MM.1S (cell line): ENCODE data around the gene CATSPERB.

Experiments
- EZH2phosphoT487 ChIP-seq: fragments of 300-600 bp; sonication (generic); IDR thresholded peaks from 2 replicates; pipeline ENCODE4 v1.6.1; 2018; ENCODE audit warnings: antibody characterized with exemption, low read length
- TF ChIP-seq, protein P1 (sequence below): fragments of 300-600 bp; sonication (generic); IDR thresholded peaks from 2 replicates; pipeline ENCODE4 v1.5.1; 2016; ENCODE audit warnings: antibody characterized with exemption, low read length, mixed read lengths

DNA sequence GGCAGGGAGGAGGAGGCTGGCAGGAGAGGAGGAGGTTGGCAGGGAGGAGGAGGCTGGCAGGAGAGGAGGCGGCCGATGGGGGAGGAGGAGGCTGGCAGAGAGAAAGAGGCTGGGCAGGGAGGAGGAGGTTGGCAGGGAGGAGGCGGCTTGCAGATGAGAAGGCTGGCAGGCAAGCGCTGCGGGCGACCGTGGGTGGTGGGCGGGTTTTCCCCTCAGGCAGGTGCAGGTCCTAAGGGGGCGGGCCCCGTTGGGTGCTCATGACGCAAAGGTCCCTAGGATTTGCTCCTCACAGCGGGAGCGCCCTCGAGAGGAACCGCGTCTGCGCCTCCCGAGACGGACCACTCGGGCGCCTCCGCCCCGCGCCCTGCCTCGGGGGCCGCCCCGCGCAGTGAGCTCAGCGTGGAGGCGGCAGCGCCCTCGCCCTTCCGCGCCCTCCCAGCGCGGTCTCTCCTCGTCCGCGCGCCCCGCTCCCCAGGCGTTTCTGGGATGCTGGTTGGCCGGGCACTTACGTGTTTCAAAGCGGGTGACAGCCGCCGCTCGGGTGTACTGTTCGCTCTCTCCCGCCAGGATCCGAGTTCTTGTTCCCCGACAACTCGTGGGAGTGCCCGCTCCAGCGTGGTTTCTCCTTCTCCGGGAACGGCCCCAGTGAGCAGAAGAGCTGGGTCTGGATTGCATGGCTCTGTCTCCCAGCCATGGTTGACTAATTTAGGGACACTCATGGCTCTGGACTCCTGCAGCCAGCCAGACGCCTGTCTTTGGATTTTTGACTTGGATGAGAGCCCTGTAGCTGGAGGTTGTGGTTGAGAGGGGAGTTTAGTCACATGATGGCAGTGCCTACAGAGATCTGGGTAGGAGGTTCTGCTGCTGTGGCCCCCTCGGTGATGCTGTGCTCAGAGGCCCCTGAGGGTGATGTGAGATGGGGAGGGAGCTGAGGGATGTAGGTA lies 157.7 kb downstream of the CATSPERB start:
- TF ChIP-seq, protein P1, sequence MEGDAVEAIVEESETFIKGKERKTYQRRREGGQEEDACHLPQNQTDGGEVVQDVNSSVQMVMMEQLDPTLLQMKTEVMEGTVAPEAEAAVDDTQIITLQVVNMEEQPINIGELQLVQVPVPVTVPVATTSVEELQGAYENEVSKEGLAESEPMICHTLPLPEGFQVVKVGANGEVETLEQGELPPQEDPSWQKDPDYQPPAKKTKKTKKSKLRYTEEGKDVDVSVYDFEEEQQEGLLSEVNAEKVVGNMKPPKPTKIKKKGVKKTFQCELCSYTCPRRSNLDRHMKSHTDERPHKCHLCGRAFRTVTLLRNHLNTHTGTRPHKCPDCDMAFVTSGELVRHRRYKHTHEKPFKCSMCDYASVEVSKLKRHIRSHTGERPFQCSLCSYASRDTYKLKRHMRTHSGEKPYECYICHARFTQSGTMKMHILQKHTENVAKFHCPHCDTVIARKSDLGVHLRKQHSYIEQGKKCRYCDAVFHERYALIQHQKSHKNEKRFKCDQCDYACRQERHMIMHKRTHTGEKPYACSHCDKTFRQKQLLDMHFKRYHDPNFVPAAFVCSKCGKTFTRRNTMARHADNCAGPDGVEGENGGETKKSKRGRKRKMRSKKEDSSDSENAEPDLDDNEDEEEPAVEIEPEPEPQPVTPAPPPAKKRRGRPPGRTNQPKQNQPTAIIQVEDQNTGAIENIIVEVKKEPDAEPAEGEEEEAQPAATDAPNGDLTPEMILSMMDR = no peak
- TF ChIP-seq EZH2phosphoT487 = no peak
